OCI-LY1 (cell line): Measurements from ENCODE around the gene DENND1B.

ENCODE experiments used
- EZH2 ChIP-seq: fragments of 200-600 bp; sonication (generic), shearing (Covaris generic); IDR thresholded peaks from 2 replicates; pipeline ENCODE4 v1.8.0; 2017; ENCODE audit warnings: borderline replicate concordance, mixed run types, mild to moderate bottlenecking, antibody characterized with exemption, low read length, moderate library complexity, mixed read lengths
- TF ChIP-seq, protein P1 (sequence below): fragments of 200-600 bp; sonication (generic), shearing (Covaris generic); IDR thresholded peaks from 2 replicates; pipeline ENCODE4 v1.5.1; 2017; ENCODE audit warnings: mild to moderate bottlenecking, antibody characterized with exemption, low read length, moderate library complexity, mixed read lengths

DNA sequence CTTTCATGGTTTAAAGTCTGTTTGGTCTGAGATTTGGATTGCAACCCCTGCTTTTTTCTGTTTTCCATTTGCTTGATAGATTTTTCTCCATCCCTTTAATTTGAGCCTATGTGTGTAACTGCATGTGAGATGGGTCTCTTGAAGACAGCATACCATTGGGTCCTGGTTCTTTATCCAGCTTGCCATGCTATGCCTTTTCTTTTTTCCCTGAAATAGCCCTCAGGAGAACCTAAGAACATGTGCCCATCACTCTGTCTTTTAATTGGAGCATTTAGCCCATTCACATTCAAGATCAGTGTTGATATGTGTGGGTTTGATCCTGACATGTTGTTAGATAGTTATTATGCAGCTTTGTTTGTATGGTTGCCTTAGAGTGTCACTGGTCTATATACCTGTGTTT lies 21.7 kb upstream of the DENND1B start:
- TF ChIP-seq, protein P1, sequence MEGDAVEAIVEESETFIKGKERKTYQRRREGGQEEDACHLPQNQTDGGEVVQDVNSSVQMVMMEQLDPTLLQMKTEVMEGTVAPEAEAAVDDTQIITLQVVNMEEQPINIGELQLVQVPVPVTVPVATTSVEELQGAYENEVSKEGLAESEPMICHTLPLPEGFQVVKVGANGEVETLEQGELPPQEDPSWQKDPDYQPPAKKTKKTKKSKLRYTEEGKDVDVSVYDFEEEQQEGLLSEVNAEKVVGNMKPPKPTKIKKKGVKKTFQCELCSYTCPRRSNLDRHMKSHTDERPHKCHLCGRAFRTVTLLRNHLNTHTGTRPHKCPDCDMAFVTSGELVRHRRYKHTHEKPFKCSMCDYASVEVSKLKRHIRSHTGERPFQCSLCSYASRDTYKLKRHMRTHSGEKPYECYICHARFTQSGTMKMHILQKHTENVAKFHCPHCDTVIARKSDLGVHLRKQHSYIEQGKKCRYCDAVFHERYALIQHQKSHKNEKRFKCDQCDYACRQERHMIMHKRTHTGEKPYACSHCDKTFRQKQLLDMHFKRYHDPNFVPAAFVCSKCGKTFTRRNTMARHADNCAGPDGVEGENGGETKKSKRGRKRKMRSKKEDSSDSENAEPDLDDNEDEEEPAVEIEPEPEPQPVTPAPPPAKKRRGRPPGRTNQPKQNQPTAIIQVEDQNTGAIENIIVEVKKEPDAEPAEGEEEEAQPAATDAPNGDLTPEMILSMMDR: no peak
- no peak for TF ChIP-seq EZH2
